HEK293 (cell line): Measurements from ENCODE around the gene ZBTB38.

Experiments used
- CTCF ChIA-PET: fragments of 350-600 bp; formaldehyde crosslinking; extraction: SDS; loops from one replicate; lab custom pipeline; 2021; ENCODE audit warnings: antibody characterized with exemption; lab: Yijun Ruan, JAX
- POLR2A ChIA-PET: fragments of 300-600 bp; formaldehyde crosslinking; extraction: SDS; loops from one replicate; lab custom pipeline; 2020; ENCODE audit warnings: antibody characterized with exemption, inconsistent platforms; lab: Yijun Ruan, JAX
- H3K27ac ChIP-seq: fragments of 200-500 bp; sonication (Bioruptor generic); 2 replicates; pipeline ENCODE4 v1.5.1; 2014; ENCODE audit warnings: low read depth, low read length, control low read depth, inconsistent platforms; ENCODE audit errors: extremely low read depth
- H3K36me3 ChIP-seq, 2 experiments: fragments of 200-500 bp in 1 of 2; sonication (Bioruptor generic) in 1 of 2; 1 replicate in 1 of 2; 2 replicates in 1 of 2; pipeline ENCODE4 v1.5.1; 2014 to 2017; ENCODE audit warnings: inconsistent platforms in 2 of 2, low read length in 2 of 2; ENCODE audit not compliant: control insufficient read depth in 2 of 2, insufficient read depth in 1 of 2
- H3K4me1 ChIP-seq: fragments of 200-500 bp; sonication (Bioruptor generic); 2 replicates; pipeline ENCODE4 v1.5.1; 2014; ENCODE audit warnings: mild to moderate bottlenecking, low read length, inconsistent platforms; ENCODE audit not compliant: control insufficient read depth, insufficient read depth
- H3K4me3 ChIP-seq: 2 replicates; pipeline ENCODE4 v1.5.1; 2011; ENCODE audit warnings: low read depth, mild to moderate bottlenecking, control low read depth, low read length, moderate library complexity
- H3K9me3 ChIP-seq: fragments of 200-500 bp; sonication (Bioruptor generic); 2 replicates; pipeline ENCODE4 v1.5.1; 2014; ENCODE audit warnings: low read depth, low read length, inconsistent platforms; ENCODE audit not compliant: control insufficient read depth, insufficient read depth
- ATF2 ChIP-seq: fragments of 450-650 bp; formaldehyde crosslinking; IDR thresholded peaks from 2 replicates; pipeline ENCODE4 v1.5.1; 2016; ENCODE audit warnings: missing biosample characterization, missing genetic modification characterization, low read depth
- FEZF1 ChIP-seq: fragments of 450-650 bp; formaldehyde crosslinking; IDR thresholded peaks from 2 replicates; pipeline ENCODE4 v1.5.1; 2016; ENCODE audit warnings: missing biosample characterization, missing genetic modification characterization
- GLI4 ChIP-seq: fragments of 450-650 bp; formaldehyde crosslinking; IDR thresholded peaks from 2 replicates; pipeline ENCODE4 v1.5.1; 2016; ENCODE audit warnings: missing biosample characterization, missing genetic modification characterization
- IKZF3 ChIP-seq: fragments of 450-650 bp; IDR thresholded peaks from 2 replicates; pipeline ENCODE4 v1.5.0; 2018; ENCODE audit warnings: missing biosample characterization, mild to moderate bottlenecking, missing genetic modification characterization, moderate library complexity
- KLF8 ChIP-seq: fragments of 450-650 bp; formaldehyde crosslinking; IDR thresholded peaks from 2 replicates; pipeline ENCODE4 v1.5.1; 2016; ENCODE audit warnings: missing biosample characterization, missing genetic modification characterization
- MYNN ChIP-seq: fragments of 450-650 bp; formaldehyde crosslinking; IDR thresholded peaks from 2 replicates; pipeline ENCODE4 v1.5.1; 2016; ENCODE audit warnings: missing biosample characterization, missing genetic modification characterization, borderline replicate concordance
- OSR2 ChIP-seq: fragments of 450-650 bp; formaldehyde crosslinking; IDR thresholded peaks from 2 replicates; pipeline ENCODE4 v1.5.1; 2016; ENCODE audit warnings: missing biosample characterization, missing genetic modification characterization
- PATZ1 ChIP-seq: fragments of 450-650 bp; formaldehyde crosslinking; IDR thresholded peaks from 2 replicates; pipeline ENCODE4 v1.5.1; 2016; ENCODE audit warnings: missing biosample characterization, missing genetic modification characterization
- ZBTB20 ChIP-seq: fragments of 450-650 bp; formaldehyde crosslinking; IDR thresholded peaks from 2 replicates; pipeline ENCODE4 v1.5.1; 2016; ENCODE audit warnings: missing biosample characterization, missing genetic modification characterization
- ZBTB44 ChIP-seq: fragments of 450-650 bp; IDR thresholded peaks from 2 replicates; pipeline ENCODE4 v1.5.1; 2018; ENCODE audit warnings: missing biosample characterization, mild to moderate bottlenecking, missing genetic modification characterization
- ZBTB49 ChIP-seq: fragments of 450-650 bp; formaldehyde crosslinking; IDR thresholded peaks from 2 replicates; pipeline ENCODE4 v1.5.1; 2016; ENCODE audit warnings: missing biosample characterization, missing genetic modification characterization, low read depth
- ZFP41 ChIP-seq: fragments of 450-650 bp; formaldehyde crosslinking; IDR thresholded peaks from 2 replicates; pipeline ENCODE4 v1.5.1; 2016; ENCODE audit warnings: missing biosample characterization, missing genetic modification characterization, borderline replicate concordance
- ZNF157 ChIP-seq: fragments of 450-650 bp; formaldehyde crosslinking; IDR thresholded peaks from 2 replicates; pipeline ENCODE4 v1.5.1; 2016; ENCODE audit warnings: missing biosample characterization, missing genetic modification characterization
- ZNF24 ChIP-seq: fragments of 450-650 bp; formaldehyde crosslinking; IDR thresholded peaks from 2 replicates; pipeline ENCODE4 v1.5.1; 2016; ENCODE audit warnings: missing biosample characterization, missing genetic modification characterization
- ZNF266 ChIP-seq: fragments of 450-650 bp; formaldehyde crosslinking; IDR thresholded peaks from 2 replicates; pipeline ENCODE4 v1.5.1; 2016; ENCODE audit warnings: missing biosample characterization, missing genetic modification characterization, low read depth
- ZNF335 ChIP-seq: fragments of 450-650 bp; formaldehyde crosslinking; conservative IDR thresholded peaks from 2 replicates; pipeline ENCODE4 v1.5.1; 2016; ENCODE audit warnings: missing biosample characterization, missing genetic modification characterization
- ZNF548 ChIP-seq: fragments of 450-650 bp; formaldehyde crosslinking; IDR thresholded peaks from 2 replicates; pipeline ENCODE4 v1.5.1; 2016; ENCODE audit warnings: missing biosample characterization, missing genetic modification characterization
- ZNF549 ChIP-seq: fragments of 450-650 bp; IDR thresholded peaks from 2 replicates; pipeline ENCODE4 v1.5.1; 2018; ENCODE audit warnings: missing biosample characterization, missing genetic modification characterization, mild to moderate bottlenecking, inconsistent platforms, moderate library complexity
- ZNF558 ChIP-seq: fragments of 450-650 bp; formaldehyde crosslinking; IDR thresholded peaks from 2 replicates; pipeline ENCODE4 v1.5.1; 2016; ENCODE audit warnings: missing biosample characterization, missing genetic modification characterization
- ZNF600 ChIP-seq: fragments of 450-650 bp; formaldehyde crosslinking; IDR thresholded peaks from 2 replicates; pipeline ENCODE4 v1.5.1; 2016; ENCODE audit warnings: missing biosample characterization, missing genetic modification characterization
- ZNF626 ChIP-seq: fragments of 450-650 bp; sonication (Bioruptor Pico); formaldehyde crosslinking; IDR thresholded peaks from 2 replicates; pipeline ENCODE4 v1.5.1; 2018; ENCODE audit warnings: missing biosample characterization, missing genetic modification characterization, inconsistent platforms
- ZNF629 ChIP-seq: fragments of 450-650 bp; formaldehyde crosslinking; IDR thresholded peaks from 2 replicates; pipeline ENCODE4 v1.5.1; 2017; ENCODE audit warnings: missing biosample characterization, missing genetic modification characterization
- ZNF658 ChIP-seq: fragments of 450-650 bp; formaldehyde crosslinking; IDR thresholded peaks from 2 replicates; pipeline ENCODE4; 2016; ENCODE audit warnings: missing biosample characterization, missing genetic modification characterization
- ZNF664 ChIP-seq: fragments of 450-650 bp; formaldehyde crosslinking; IDR thresholded peaks from 2 replicates; pipeline ENCODE4 v1.5.1; 2016; ENCODE audit warnings: missing biosample characterization, missing genetic modification characterization
- ZNF777 ChIP-seq: fragments of 450-650 bp; formaldehyde crosslinking; IDR thresholded peaks from 2 replicates; pipeline ENCODE4 v1.5.1; 2017; ENCODE audit warnings: missing biosample characterization, missing genetic modification characterization, borderline replicate concordance

ZBTB38 gene

GRCh38 chr3:141399200-141399599, 30.9 kb downstream of the ZBTB38 start (continued):
- no peak for TF ChIP-seq PATZ1 (tag by site-specific recombination)
- no peak for TF ChIP-seq ZNF629 (tag by site-specific recombination)
- TF ChIP-seq KLF8: no peak
- no peak for TF ChIP-seq ZNF548
- 0 out of 2 replicates have a peak, but pooled peaks have one; percentile 19 for TF ChIP-seq OSR2 (tag by site-specific recombination)
- TF ChIP-seq MYNN (tag by site-specific recombination): no peak
- no peak for TF ChIP-seq ZNF24 (tag by site-specific recombination)
- TF ChIP-seq IKZF3: 0 out of 2 replicates have a peak, but pooled peaks have one; percentile 27
- TF ChIP-seq ZNF335: peak; percentile 73
- TF ChIP-seq ZBTB44: no peak
- no peak for TF ChIP-seq ZNF549 (tag by site-specific recombination)
- no peak for TF ChIP-seq ZNF658 (tag by site-specific recombination)
- TF ChIP-seq ZNF777 (tag by site-specific recombination): no peak
- TF ChIP-seq GLI4 (tag by site-specific recombination): no peak
- TF ChIP-seq ZNF266: no peak
- TF ChIP-seq ZBTB49 (tag by site-specific recombination): no peak
- TF ChIP-seq FEZF1: 0 out of 2 replicates have a peak, but pooled peaks have one; percentile 20
- no peak for TF ChIP-seq ZFP41 (tag by site-specific recombination)
- TF ChIP-seq ZNF558 (tag by site-specific recombination): no peak
- TF ChIP-seq ZNF626 (tag by site-specific recombination): no peak
- no peak for TF ChIP-seq ZNF157 (tag by site-specific recombination)

GRCh38 chr3:141400073-141400971, 32.0 kb downstream of the ZBTB38 start:
- POLR2A ChIA-PET: no interaction called here
- H3K27ac ChIP-seq: no peak overlapping the region
- H3K4me1 ChIP-seq: peaks cover 5% of the 10 kb centered on the region; the same call in 1 of the 2 replicates
- no peaks in the 10 kb centered on the region for H3K9me3 ChIP-seq
- CTCF ChIA-PET: interaction anchor here (0.7 to 0.9 kb wide), 2 partner anchors 16 to 21 kb away, joined by 3 read pairs; no protein-coding TSS in a partner anchor
- no peak overlapping the region for H3K4me3 ChIP-seq
- peak; percentile 37; the same call in 1 of the 2 replicates for TF ChIP-seq ZBTB20 (tag by site-specific recombination)
- TF ChIP-seq ZNF600: peak; percentile 56; the same call in 1 of the 2 replicates
- peak; percentile 89 for TF ChIP-seq ZNF664 (tag by site-specific recombination)
- TF ChIP-seq ATF2: no peak
- peaks cover 0 to 18% of the 10 kb centered on the region in 2 experiments; a peak in 1 of 3 replicates for H3K36me3 ChIP-seq
